Astrocyte of the spinal cord (primary cell): ENCODE results near the gene EIF3F.

Experiments used
- DNase-seq: peaks from one replicate; pipeline ENCODE4 v3.0.0; 2011; ENCODE audit warnings: low read depth, low spot score
- H3K4me3 ChIP-seq: 2 replicates; pipeline ENCODE4 v1.5.1; 2011; ENCODE audit warnings: low read depth, mild to moderate bottlenecking, low read length, moderate library complexity
- in situ Hi-C: cut with HindIII; loops from 2 replicates; pipeline ENCODE4 v1.10.0; 2017; ENCODE audit warnings: low sequenced_read_pairs
- TF ChIP-seq, protein P1 (sequence below): IDR thresholded peaks from 2 replicates; pipeline ENCODE4 v1.5.1; 2012; ENCODE audit warnings: low read depth, mild to moderate bottlenecking, low read length, inconsistent platforms

Gene EIF3F

DNA sequence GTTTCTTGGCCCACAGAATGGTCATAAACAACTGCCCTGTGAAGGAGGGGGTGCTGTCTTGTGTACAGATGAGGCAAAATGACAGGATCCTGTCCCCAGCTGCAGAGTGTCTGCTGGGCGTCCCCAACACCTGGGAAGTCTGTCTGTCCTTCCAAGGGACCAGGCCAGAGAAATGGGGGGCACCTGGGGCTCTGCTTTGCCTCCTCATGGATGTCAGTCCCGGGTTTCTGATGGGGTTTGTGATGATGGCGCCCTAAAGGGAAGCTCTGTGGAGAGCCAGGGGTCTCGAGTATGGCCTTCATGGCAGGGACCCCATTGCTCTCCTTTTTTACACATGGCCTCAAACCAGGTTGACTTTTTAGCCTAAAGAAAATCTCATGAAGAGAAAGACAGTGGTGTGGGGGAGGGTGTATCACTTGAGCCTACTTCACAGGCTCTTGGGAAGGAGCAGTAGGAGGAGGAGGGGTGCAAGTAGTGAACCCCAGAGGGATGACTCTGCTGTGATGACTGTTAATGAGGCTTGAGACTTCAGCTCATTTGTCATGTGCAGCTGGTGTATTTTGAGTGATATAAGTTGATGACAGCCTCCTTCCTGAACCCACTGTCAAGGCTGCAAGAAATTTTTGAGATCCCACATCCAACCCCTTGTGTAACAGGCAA is 53.3 kb downstream of the EIF3F start:
- no peak overlapping the region for H3K4me3 ChIP-seq
- in situ Hi-C loops: no loop called here
- no peak for DNase-seq
- TF ChIP-seq, protein P1, sequence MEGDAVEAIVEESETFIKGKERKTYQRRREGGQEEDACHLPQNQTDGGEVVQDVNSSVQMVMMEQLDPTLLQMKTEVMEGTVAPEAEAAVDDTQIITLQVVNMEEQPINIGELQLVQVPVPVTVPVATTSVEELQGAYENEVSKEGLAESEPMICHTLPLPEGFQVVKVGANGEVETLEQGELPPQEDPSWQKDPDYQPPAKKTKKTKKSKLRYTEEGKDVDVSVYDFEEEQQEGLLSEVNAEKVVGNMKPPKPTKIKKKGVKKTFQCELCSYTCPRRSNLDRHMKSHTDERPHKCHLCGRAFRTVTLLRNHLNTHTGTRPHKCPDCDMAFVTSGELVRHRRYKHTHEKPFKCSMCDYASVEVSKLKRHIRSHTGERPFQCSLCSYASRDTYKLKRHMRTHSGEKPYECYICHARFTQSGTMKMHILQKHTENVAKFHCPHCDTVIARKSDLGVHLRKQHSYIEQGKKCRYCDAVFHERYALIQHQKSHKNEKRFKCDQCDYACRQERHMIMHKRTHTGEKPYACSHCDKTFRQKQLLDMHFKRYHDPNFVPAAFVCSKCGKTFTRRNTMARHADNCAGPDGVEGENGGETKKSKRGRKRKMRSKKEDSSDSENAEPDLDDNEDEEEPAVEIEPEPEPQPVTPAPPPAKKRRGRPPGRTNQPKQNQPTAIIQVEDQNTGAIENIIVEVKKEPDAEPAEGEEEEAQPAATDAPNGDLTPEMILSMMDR: no peak

DNA sequence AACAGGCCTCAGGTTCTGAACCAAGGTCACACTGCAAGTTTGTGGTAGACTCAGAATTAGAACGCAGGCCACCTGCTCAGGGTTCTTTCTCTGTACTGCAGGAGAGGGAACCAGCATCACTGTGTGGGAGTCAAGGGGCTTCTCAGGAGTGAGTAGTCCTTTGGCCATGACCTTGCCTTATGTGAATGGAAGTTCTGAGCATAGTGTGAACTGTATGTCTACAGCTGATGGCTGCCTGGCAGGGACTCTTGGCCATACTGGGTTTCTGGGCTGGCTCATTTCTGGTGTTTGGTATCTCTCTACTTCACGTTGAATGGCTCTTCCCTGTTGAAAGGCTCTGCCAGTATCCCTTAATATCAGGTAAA is 53.8 kb downstream of the EIF3F start:
- TF ChIP-seq, protein P1: no peak
- no peak overlapping the region for H3K4me3 ChIP-seq
- in situ Hi-C loops: no loop called here
- DNase-seq: no peak

DNA sequence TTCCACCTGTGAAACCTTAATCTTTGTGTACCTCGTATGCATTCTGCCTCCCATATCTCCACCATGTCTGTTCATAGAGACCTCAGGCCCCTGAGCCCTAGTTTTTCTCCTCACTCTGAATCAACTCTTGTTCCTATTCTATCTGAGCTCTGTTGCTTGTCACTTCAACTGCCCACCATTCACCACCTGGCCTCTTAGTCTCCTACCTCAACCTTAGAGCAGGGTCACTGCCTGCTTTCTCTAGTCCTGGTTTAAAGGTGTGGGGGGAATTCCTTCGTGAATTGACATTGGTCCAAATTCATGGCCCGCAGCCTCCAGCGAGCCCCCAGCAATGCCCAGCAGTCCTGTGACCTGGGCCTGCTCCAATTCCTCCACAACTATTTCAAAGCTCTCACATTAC is 54.4 kb downstream of the EIF3F start:
- in situ Hi-C loops: no loop called here
- TF ChIP-seq, protein P1: no peak
- DNase-seq: no peak
- no peak overlapping the region for H3K4me3 ChIP-seq

DNA sequence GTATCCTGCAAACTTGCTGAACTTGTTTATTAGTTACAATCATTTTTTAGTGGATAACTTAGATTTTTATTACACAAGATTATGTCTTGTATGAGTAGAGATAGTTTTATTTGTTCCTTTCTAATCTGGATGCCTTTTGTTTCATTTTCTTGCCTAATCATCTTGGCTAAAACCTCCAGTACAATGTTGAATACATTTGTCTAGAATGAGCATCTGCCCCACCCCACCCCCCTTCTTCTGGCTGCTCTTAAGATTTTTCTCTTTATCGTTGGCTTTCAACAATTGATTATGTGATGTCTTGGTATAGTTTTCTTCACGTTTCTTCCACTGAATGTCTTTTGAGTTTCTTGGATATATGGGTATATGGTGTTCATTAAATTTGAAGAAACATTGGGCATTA is 56.6 kb downstream of the EIF3F start:
- DNase-seq: no peak
- TF ChIP-seq, protein P1: no peak
- H3K4me3 ChIP-seq: no peak overlapping the region
- in situ Hi-C loops: no loop called here

DNA sequence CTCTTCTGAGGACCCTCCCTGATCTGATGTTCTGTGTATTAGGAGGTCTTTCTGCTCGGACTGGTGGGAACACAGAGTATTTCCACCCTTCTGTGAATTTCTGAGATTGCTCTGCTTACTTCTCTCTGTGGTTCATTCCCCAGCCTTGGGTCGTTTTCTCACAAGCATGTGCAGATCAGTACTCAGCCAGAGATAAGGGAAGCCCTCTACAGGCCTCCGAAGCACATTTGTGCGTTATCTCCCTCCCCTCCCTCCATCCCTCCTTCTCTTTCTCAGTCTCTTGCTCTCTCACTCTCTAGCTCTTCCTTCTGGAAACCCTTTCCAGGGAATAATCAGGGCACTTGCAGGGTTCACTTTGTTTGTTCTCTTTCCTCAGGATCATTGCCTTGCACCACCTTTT is 58.7 kb downstream of the EIF3F start:
- in situ Hi-C loops: no loop called here
- TF ChIP-seq, protein P1: no peak
- no peak overlapping the region for H3K4me3 ChIP-seq
- no peak for DNase-seq

DNA sequence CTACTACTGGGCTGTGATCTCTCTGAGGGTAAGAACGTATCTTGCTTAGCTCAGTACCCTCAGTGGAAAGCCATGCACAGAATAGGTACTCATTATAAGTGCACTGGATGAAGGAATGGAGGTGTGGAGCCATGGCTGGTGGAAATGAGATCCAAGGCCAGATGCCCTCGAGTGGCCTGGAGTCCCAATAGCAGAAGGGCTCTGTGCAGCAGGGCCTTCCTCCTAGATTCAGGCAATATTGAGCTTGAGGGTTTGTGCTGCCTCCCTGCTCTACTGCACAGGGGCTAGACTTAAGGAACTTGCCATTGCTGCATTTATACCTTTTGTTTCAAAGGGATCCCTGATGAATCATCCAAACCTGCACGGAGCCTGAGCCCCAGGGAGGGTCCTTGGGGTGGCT is 60.2 kb downstream of the EIF3F start:
- TF ChIP-seq, protein P1: no peak
- H3K4me3 ChIP-seq: no peak overlapping the region
- DNase-seq: no peak
- in situ Hi-C loops: no loop called here

DNA sequence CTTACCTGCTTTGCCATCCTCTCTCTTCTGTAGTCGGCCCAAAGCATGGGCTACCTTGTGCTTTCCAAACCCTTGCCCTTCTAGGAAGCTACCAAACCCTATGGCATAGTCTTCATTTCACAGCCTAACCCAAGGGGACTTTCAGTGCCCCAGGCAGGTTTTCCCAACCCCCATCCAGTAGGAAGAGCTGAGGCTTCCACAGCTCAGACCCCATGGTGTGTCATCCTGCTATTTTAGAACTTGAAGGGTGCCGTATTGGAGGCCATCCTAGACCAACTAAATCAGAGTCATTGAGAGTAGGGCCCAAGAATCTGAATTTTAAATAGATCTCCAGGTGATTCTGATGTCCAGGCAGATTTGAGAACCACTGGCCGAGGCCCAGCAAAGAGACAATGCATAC is 61.9 kb downstream of the EIF3F start:
- in situ Hi-C loops: no loop called here
- no peak overlapping the region for H3K4me3 ChIP-seq
- DNase-seq: no peak
- TF ChIP-seq, protein P1: no peak
